ENCODE results near the gene CACNA1H. TPM values are rescaled to one million over a fixed set of nuclear protein-coding genes. Genes with fewer than 3 reads are reported as not detected.
"Not testable (repeated sequence)": the region's sequence is repeated elsewhere in the genome, so short reads cannot be mapped to it uniquely, and the experiment has no call there.

CACNA1H gene
- polyA plus RNA-seq, 1 experiment = 1.5 TPM

- H3K27ac ChIP-seq (ENCODE audit: low read depth, low read length); POLR2A ChIA-PET; DNase-seq (ENCODE audit: low read depth, low spot score); CTCF ChIA-PET; H3K27me3 ChIP-seq (ENCODE audit: control insufficient read depth, insufficient read depth, low read length); H3K9me3 ChIP-seq (ENCODE audit: control insufficient read depth, insufficient read depth, low read length); H3K4me3 ChIP-seq (ENCODE audit: low read depth, low read length): not testable (repeated sequence)
Observed at GRCh38 chr16:1236659-1237058, 83.8 kb downstream of the CACNA1H start.

DNA sequence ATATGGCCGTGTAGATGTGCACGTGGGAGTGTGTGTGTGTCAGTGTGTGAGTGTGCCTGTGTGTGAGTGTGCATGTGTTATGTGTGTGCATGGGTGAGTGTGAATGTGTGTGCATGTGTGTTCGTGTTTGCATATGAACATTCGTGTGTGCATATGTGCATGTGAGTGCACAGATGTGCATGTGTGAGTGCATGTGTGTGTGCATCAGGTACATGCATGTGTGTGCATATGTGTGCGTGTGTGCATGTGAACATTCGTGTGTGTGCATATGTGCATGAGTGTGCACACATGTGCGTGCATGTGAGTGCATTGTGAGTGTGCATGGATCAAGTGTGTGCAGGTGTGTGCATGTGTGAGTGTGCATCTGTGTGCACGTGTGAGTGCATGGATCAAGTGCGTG, 85.1 kb downstream of the CACNA1H start:
- CTCF ChIA-PET = no interaction called here
- no peak for DNase-seq (ENCODE audit: low read depth, low spot score)
- POLR2A ChIA-PET = no interaction called here
- no peak for TF ChIP-seq CTCF (IDR thresholded peaks at IDR 0.05; ENCODE audit: low read depth, low read length)
- H3K27ac ChIP-seq (ENCODE audit: low read depth, low read length) = no peak overlapping the region
- H3K27me3 ChIP-seq (ENCODE audit: control insufficient read depth, insufficient read depth, low read length) = no peaks in the 10 kb centered on the region
- no peak overlapping the region for H3K4me3 ChIP-seq (ENCODE audit: low read depth, low read length)
- no peaks in the 10 kb centered on the region for H3K9me3 ChIP-seq (ENCODE audit: control insufficient read depth, insufficient read depth, low read length)

DNA sequence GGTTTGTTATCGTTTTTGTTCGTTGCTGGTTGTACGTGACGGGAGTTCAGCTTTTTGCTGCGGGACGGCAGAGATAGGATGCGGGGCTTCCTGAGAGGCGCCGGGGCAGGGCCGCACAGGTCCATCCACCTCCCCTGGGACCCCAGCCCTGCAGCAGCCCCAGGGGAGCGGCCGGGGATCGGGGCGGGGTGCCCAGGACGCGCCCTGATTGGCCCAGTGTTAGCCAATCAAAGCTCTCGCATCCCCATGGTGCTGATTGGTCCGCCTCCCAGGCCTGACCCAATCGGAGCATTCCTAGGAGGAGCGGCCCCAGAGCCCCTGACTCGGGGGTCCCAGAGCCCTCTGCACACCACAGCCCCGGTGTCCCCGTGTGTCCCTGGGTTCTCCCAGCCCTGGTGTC, 86.0 kb downstream of the CACNA1H start:
- H3K27ac ChIP-seq (ENCODE audit: low read depth, low read length); DNase-seq (ENCODE audit: low read depth, low spot score); CTCF ChIA-PET; H3K9me3 ChIP-seq (ENCODE audit: control insufficient read depth, insufficient read depth, low read length); H3K27me3 ChIP-seq (ENCODE audit: control insufficient read depth, insufficient read depth, low read length); POLR2A ChIA-PET: not testable (repeated sequence)
- H3K4me3 ChIP-seq (ENCODE audit: low read depth, low read length) = peak overlapping the region; percentile 20; the same call in 1 of the 2 replicates

DNA sequence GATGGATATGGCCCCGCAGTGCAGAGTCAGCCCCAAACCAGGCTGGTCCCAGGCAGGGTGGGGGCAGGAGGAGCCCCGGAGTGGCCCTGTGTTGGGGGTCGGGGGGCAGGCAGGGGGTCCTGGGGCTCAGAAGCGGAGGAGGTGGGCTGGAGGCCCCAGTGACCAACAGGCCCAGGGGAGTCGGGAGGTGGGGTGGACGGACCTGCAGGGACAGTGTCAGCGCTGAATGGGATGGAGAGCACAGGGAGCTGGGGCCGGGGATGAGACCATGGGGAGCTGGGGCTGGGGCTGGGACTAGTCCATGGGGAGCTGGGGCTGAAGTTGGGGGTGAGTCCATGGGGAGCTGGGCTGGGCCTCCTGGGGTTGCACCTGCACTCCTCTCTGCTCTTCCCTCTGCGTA, 86.7 kb downstream of the CACNA1H start:
- H3K27me3 ChIP-seq (ENCODE audit: control insufficient read depth, insufficient read depth, low read length); H3K4me3 ChIP-seq (ENCODE audit: low read depth, low read length); DNase-seq (ENCODE audit: low read depth, low spot score); CTCF ChIA-PET; H3K27ac ChIP-seq (ENCODE audit: low read depth, low read length); H3K9me3 ChIP-seq (ENCODE audit: control insufficient read depth, insufficient read depth, low read length); POLR2A ChIA-PET: not testable (repeated sequence)

DNA sequence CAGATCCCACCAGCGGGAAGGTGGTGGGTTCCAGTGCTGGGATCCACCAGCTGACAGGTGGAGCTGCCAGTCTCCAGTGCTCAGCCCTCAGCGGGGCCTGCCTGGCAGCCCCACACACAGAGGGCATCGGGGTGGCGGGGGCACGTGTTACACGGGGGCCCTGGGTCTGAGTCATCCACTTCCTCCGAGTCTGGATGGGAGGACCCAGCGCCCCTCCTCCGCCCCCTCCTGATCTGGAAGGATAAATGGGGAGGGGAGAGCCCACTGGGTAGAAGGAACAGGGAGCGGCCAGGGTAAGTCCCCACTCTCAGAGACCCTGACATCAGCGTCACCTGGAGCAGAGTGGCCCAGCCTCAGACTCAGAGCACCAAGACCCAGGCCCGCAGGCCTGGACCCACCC, 87.5 kb downstream of the CACNA1H start, which contains the start of gene TPSAB1:
Gene TPSAB1, plus strand, starts transcription at position 270 of the 400 bp plus-strand sequence. CDS start 234 bp downstream, outside the sequence.
- H3K27ac ChIP-seq (ENCODE audit: low read depth, low read length); H3K4me3 ChIP-seq (ENCODE audit: low read depth, low read length); DNase-seq (ENCODE audit: low read depth, low spot score); CTCF ChIA-PET; POLR2A ChIA-PET; H3K27me3 ChIP-seq (ENCODE audit: control insufficient read depth, insufficient read depth, low read length); H3K9me3 ChIP-seq (ENCODE audit: control insufficient read depth, insufficient read depth, low read length): not testable (repeated sequence)

- POLR2A ChIA-PET; DNase-seq (ENCODE audit: low read depth, low spot score); H3K27me3 ChIP-seq (ENCODE audit: control insufficient read depth, insufficient read depth, low read length); H3K27ac ChIP-seq (ENCODE audit: low read depth, low read length); H3K9me3 ChIP-seq (ENCODE audit: control insufficient read depth, insufficient read depth, low read length); H3K4me3 ChIP-seq (ENCODE audit: low read depth, low read length); CTCF ChIA-PET: not testable (repeated sequence)
Observed at GRCh38 chr16:1241081-1241480, 88.2 kb downstream of the CACNA1H start.

GRCh38 chr16:1243363-1243762, 90.5 kb downstream of the CACNA1H start:
- CTCF ChIA-PET = not testable (repeated sequence)

DNA sequence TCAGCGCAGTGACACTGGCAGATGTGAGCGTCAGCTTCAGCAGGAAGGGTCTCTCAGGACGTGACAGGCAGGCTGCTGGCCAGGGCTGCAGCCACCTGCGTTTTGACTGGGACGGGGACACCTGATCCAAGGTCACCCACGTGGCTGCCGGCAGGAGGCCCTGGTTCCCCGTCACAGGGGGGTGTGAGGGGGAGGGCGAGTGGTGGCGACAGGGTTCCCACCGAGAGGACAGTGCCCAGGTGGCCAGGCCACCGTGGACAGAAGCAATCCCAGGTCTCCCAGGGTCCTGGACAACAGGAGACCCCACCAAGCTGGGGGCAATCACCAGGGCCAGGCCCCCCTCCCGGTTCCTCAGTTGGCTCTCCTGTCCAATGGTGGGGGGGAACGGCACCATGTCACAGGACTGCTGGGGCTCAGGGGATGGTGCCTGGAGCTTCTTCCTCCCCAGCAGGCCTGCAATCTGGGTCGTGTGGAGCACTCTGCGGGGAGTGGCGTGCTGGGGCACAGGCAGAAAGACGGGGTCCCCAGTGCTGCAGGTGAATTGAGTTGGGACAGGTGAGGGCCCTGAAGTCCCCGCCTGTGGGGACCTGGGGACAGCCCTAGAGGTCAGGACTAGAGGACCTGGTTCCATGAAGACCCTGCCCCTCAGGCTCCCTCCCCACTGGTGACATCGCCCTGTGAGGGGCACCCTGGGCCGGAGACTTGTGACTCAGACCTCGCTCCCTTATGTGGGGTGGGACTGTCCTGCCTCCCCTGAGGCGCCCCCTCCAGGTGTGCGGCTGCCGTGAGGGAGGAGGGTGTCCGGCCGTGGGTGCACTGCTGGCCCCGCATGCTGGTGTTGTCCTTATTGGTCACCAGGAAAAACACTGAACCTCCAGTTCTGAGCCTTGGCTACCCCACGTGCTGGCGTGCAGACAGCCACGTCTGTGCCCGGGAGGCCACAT, 91.3 kb downstream of the CACNA1H start:
- H3K27me3 ChIP-seq (ENCODE audit: control insufficient read depth, insufficient read depth, low read length); H3K9me3 ChIP-seq (ENCODE audit: control insufficient read depth, insufficient read depth, low read length); H3K27ac ChIP-seq (ENCODE audit: low read depth, low read length); H3K4me3 ChIP-seq (ENCODE audit: low read depth, low read length); CTCF ChIA-PET; DNase-seq (ENCODE audit: low read depth, low spot score); POLR2A ChIA-PET: not testable (repeated sequence)

More at GRCh38 chr16:1243363-1243762, 90.5 kb downstream of the CACNA1H start:
- DNase-seq (ENCODE audit: low read depth, low spot score); H3K4me3 ChIP-seq (ENCODE audit: low read depth, low read length); H3K27me3 ChIP-seq (ENCODE audit: control insufficient read depth, insufficient read depth, low read length); H3K27ac ChIP-seq (ENCODE audit: low read depth, low read length); POLR2A ChIA-PET; H3K9me3 ChIP-seq (ENCODE audit: control insufficient read depth, insufficient read depth, low read length): not testable (repeated sequence)

Measured in AG04450 (cell line).